HUES64 (cell line): Measurements from ENCODE around the gene LHFPL2.

Source experiments
- H3K27ac ChIP-seq: 2 replicates; pipeline ENCODE4 v1.7.0; 2013; ENCODE audit warnings: low read depth, low read length, inconsistent platforms
- H3K27me3 ChIP-seq: 2 replicates; pipeline ENCODE4 v1.6.1; 2013; ENCODE audit warnings: mild to moderate bottlenecking, low read length; ENCODE audit not compliant: insufficient read depth
- H3K36me3 ChIP-seq: 2 replicates; pipeline ENCODE4 v1.6.1; 2013; ENCODE audit warnings: mild to moderate bottlenecking, low read length; ENCODE audit not compliant: insufficient read depth
- H3K4me1 ChIP-seq: 2 replicates; pipeline ENCODE4 v1.6.1; 2013; ENCODE audit warnings: mild to moderate bottlenecking, low read length, moderate library complexity; ENCODE audit not compliant: insufficient read depth
- H3K4me3 ChIP-seq: 2 replicates; pipeline ENCODE4 v1.5.1; 2013; ENCODE audit warnings: mild to moderate bottlenecking, low read length, moderate library complexity
- H3K9ac ChIP-seq: 2 replicates; pipeline ENCODE4 v1.6.1; 2013; ENCODE audit warnings: mild to moderate bottlenecking, low read depth, low read length
- H3K9me3 ChIP-seq: 2 replicates; pipeline ENCODE4 v1.6.1; 2013; ENCODE audit warnings: low read depth, low read length; ENCODE audit not compliant: insufficient read depth
- WGBS: fragments of 150-250, 120-280 bp; methylation state at CpG from one replicate; pipeline ENCODE4 v1.1.7; 2013; ENCODE audit warnings: missing lambda C conversion rate; 5-methylcytosine and 5-hydroxymethylcytosine counted together

Gene LHFPL2

DNA sequence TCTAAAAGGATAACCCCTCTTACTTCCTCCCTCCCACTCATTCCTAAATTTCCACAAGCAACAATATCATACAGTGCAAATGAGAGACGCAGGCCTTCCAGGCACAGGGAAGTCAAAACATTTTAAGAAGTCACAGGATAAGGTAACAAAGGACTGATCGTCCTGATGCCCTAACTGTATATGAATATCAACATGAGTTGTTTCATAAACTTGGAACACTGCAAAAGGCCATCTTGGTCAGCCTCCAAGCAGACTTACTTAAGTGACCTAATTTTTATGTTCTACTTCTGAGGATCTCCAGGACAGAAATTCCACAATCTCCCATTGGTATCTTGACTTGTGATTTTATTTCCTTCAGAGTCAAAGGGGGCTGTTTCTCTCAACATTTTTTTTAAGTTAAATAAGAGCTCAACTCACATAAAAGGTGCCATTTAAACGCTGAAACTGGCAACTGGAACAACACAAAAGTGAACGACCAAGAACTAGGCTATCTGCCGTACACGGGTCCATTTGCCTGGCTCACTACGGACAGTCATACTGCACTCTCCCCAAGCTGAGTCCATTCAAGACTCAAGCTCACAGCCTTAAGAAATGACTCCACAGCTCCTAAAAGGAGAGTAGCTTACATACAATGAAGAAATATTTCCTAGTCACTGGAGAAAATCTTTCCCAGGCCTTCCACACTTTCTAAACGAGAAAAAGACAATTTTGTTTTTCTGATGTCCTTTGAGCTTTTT lies 71.3 kb downstream of the LHFPL2 start:
- H3K9me3 ChIP-seq: no peaks in the 10 kb centered on the region
- H3K27me3 ChIP-seq: no peaks in the 10 kb centered on the region
- WGBS: 89% methylated on average over 8 of the region's 8 CpGs
- no peak overlapping the region for H3K27ac ChIP-seq
- H3K36me3 ChIP-seq: no peaks in the 10 kb centered on the region
- no peak overlapping the region for H3K9ac ChIP-seq
- peaks cover 3% of the 10 kb centered on the region; the same call in 1 of the 2 replicates for H3K4me1 ChIP-seq
- no peak overlapping the region for H3K4me3 ChIP-seq

DNA sequence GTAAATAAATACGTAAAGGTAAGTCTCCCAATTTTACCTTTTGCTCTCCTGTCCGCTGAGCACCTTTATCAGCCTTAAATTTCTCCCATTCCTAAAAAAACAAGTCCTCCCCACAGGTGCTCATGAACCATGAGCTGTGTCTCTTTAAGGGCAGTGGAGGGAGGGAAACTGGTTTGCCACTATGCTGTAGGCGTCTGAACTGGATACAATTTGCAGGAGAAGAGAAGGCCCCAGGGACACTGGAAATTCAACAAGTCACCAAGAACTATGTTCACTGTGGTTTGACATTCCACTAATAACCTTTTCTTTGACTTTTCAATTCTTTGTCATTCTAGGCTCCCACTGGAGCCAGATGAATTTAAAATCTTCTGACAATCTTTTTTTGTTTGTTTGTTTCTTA lies 72.2 kb downstream of the LHFPL2 start:
- 94% methylated on average over 3 of the region's 3 CpGs for WGBS
- Histone ChIP-seq H3K9me3 (no peaks in the 10 kb centered on the region), H3K27ac (no peak overlapping the region), H3K4me3 (no peak overlapping the region), H3K36me3 (no peaks in the 10 kb centered on the region), H3K4me1 (peaks cover 3% of the 10 kb centered on the region; the same call in 1 of the 2 replicates), H3K27me3 (no peaks in the 10 kb centered on the region), H3K9ac (no peak overlapping the region)

DNA sequence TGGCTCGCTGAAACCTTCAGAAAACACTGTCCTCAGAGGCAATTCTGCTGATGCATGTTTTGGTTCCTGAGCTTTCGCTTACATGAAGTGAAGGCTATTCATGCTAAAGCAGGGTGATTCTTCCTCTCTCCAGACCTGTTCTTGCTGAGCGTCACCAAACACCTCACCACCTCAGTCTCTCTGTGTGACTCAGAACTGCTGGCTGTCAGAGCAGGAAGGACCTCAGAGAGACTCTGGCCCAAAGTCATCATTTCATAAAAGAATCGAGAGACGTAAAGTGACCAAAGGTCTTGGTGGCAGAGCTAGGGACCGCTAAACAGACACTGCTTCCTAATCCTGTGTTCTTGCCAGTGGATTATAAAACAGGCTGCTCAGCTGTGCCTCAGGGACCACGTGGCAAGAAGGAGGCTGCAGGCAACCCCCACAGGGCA lies 73.8 kb downstream of the LHFPL2 start:
- Histone ChIP-seq H3K9ac (no peak overlapping the region), H3K27ac (no peak overlapping the region), H3K4me1 (peaks cover 7% of the 10 kb centered on the region), H3K36me3 (no peaks in the 10 kb centered on the region), H3K9me3 (no peaks in the 10 kb centered on the region), H3K27me3 (no peaks in the 10 kb centered on the region), H3K4me3 (no peak overlapping the region)
- WGBS: 88% methylated on average over 7 of the region's 7 CpGs

DNA sequence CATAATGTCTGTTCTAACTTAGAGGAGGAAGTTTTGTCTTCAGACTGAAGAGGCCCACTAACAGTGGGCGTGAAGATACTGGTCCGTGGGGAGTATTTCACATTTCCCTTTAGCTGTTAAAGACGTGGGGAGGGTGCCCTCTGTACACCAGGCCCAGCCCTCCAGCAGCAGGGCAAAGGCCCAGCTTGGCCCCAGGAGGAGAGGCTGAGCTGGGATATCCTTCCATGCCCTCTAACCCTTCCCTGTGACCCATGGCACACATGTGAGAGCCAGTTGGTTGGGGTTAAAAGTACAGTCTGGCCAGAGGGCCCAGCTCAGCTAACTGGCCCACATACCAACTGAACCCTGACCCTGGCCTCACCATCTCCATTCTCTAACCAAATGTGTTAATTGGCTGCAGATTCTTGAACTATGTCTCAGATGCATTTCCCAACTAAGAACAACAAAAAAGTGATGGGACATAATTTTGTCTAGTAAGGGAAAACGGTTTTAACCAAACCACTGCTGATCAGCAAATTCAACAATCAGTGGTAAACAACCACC lies 74.4 kb downstream of the LHFPL2 start:
- H3K9ac ChIP-seq: no peak overlapping the region
- H3K4me3 ChIP-seq: no peak overlapping the region
- no peak overlapping the region for H3K27ac ChIP-seq
- peaks cover 13% of the 10 kb centered on the region for H3K4me1 ChIP-seq
- no peaks in the 10 kb centered on the region for H3K9me3 ChIP-seq
- H3K27me3 ChIP-seq: no peaks in the 10 kb centered on the region
- 79% methylated on average over 4 of the region's 4 CpGs for WGBS
- H3K36me3 ChIP-seq: no peaks in the 10 kb centered on the region

- 95% methylated on average over 2 of the region's 2 CpGs for WGBS
Observed at GRCh38 chr5:78573318-78573717, 75.3 kb downstream of the LHFPL2 start.

DNA sequence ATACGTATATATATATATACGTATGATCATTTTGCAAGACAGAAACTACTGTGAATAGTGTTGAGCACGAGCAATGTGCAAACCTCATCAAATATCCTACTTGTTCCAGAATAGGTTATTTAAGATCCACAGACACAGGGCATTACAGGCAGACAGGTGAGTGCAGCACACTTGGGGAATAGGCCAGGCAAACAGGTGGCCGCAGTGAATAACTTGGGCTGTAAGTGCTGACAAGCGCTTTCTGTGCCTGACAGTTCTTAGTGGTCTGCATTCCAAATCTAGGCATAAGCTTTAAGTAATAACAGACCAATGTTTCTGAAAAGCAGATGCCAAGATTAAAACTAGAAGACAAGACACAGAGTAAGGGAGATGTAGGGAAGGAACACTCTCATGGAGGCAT lies 77.9 kb downstream of the LHFPL2 start:
- Histone ChIP-seq H3K36me3 (no peaks in the 10 kb centered on the region), H3K4me3 (no peak overlapping the region), H3K27me3 (no peaks in the 10 kb centered on the region), H3K4me1 (peaks cover 27% of the 10 kb centered on the region), H3K27ac (no peak overlapping the region), H3K9me3 (no peaks in the 10 kb centered on the region), H3K9ac (no peak overlapping the region)
- WGBS: 84% methylated on average over 3 of the region's 5 CpGs

More at GRCh38 chr5:78573318-78573717, 75.3 kb downstream of the LHFPL2 start:
- no peak overlapping the region for H3K27ac ChIP-seq
- H3K27me3 ChIP-seq: no peaks in the 10 kb centered on the region
- H3K36me3 ChIP-seq: no peaks in the 10 kb centered on the region
- H3K9ac ChIP-seq: no peak overlapping the region
- H3K4me1 ChIP-seq: peaks cover 21% of the 10 kb centered on the region
- no peak overlapping the region for H3K4me3 ChIP-seq
- no peaks in the 10 kb centered on the region for H3K9me3 ChIP-seq

GRCh38 chr5:78569441-78569840 lies 79.1 kb downstream of the LHFPL2 start:
- Histone ChIP-seq H3K27ac (no peak overlapping the region), H3K9ac (no peak overlapping the region), H3K36me3 (peaks cover 4% of the 10 kb centered on the region), H3K27me3 (no peaks in the 10 kb centered on the region), H3K9me3 (no peaks in the 10 kb centered on the region), H3K4me3 (no peak overlapping the region), H3K4me1 (peaks cover 27% of the 10 kb centered on the region)
- 73% methylated on average over 7 of the region's 10 CpGs for WGBS

DNA sequence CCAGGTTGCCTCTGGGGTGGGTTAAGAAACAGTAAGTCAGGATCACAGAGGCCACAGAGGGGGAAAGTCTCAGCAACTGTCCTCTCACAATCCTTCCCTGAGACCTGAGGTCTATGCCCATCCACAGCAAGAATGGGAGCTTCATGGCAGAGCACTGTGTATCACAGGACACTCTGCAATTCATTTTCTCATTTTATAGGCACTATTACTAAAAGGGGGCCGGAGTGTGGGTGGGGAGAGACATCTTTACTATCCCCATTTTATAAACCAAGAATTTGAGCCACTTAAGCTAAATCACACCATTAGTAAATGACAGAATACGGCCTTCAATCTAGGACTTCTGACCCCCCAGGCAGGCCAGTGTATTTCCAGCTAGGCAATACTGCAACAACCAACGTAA lies 79.9 kb downstream of the LHFPL2 start:
- 91% methylated on average over 3 of the region's 3 CpGs for WGBS
- H3K9me3 ChIP-seq: no peaks in the 10 kb centered on the region
- no peaks in the 10 kb centered on the region for H3K27me3 ChIP-seq
- peaks cover 27% of the 10 kb centered on the region for H3K4me1 ChIP-seq
- no peak overlapping the region for H3K4me3 ChIP-seq
- H3K27ac ChIP-seq: no peak overlapping the region
- H3K36me3 ChIP-seq: peaks cover 12% of the 10 kb centered on the region
- no peak overlapping the region for H3K9ac ChIP-seq

DNA sequence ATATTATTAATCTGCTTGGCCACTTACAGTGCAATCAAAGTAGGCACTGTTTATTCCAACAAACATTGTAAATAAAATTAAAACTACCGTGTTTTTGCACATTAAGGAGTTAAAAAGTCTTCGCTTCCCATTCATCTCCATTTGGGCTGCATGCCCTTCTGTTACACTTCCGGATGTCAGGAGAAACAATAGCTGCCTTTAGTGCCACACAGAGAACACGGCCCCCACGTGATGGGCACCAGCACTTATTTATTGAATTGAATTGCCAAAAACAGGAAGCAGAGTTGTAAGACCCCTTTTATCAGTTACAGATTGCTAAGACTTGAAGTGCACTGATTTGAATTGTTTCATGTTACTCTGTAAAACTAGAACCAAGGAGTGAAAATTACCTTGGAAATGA lies 80.4 kb downstream of the LHFPL2 start:
- no peak overlapping the region for H3K4me3 ChIP-seq
- peaks cover 27% of the 10 kb centered on the region for H3K4me1 ChIP-seq
- no peaks in the 10 kb centered on the region for H3K9me3 ChIP-seq
- H3K9ac ChIP-seq: no peak overlapping the region
- H3K27ac ChIP-seq: no peak overlapping the region
- H3K27me3 ChIP-seq: no peaks in the 10 kb centered on the region
- H3K36me3 ChIP-seq: peaks cover 12% of the 10 kb centered on the region
- WGBS: 88% methylated on average over 5 of the region's 5 CpGs

GRCh38 chr5:78567617-78568016 lies 81.0 kb downstream of the LHFPL2 start:
- H3K36me3 ChIP-seq: peaks cover 12% of the 10 kb centered on the region
- no peak overlapping the region for H3K9ac ChIP-seq
- no peak overlapping the region for H3K27ac ChIP-seq
- H3K4me3 ChIP-seq: no peak overlapping the region
- 94% methylated on average over 2 of the region's 3 CpGs for whole genome bisulfite sequencing
- H3K27me3 ChIP-seq: no peaks in the 10 kb centered on the region
- no peaks in the 10 kb centered on the region for H3K9me3 ChIP-seq
- peaks cover 27% of the 10 kb centered on the region for H3K4me1 ChIP-seq

DNA sequence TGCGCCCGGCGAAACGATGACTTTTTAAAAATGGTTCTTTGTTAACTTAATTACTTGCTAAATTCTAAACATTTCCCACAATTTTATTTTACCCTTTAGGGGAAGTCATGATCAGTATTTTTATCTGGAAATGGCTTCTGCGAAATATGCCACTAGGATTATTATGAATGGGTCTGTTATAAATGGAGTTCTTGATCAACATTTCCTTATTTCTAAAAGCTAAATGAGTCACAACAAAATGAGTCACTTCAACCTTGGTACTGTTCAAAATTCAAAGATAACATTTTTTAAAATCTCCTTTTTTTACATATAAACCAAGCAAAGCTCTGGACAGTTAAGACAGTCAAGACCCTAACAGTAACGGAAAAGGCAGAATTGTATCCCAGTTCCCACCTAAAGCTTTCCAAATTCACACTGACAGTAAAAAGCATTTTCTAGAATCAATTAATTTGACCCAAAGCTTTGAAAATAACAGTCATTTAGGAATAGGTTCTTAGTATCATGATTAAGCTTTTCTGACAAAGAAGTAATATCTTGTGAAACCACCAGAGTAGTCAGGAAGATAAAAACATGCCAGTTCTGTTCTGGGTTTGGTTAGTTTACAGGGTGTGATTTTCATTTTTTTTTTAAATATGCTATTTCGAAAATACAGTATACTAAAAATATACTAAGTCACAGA lies 81.7 kb downstream of the LHFPL2 start:
- 96% methylated on average over 5 of the region's 7 CpGs for WGBS
- Histone ChIP-seq H3K9ac (no peak overlapping the region), H3K27ac (no peak overlapping the region), H3K9me3 (no peaks in the 10 kb centered on the region), H3K4me3 (no peak overlapping the region), H3K36me3 (peaks cover 12% of the 10 kb centered on the region), H3K4me1 (peaks cover 27% of the 10 kb centered on the region), H3K27me3 (no peaks in the 10 kb centered on the region)
